Caco-2 (cell line): ENCODE results near the gene DPF3. TPM values are rescaled to one million over a fixed set of nuclear protein-coding genes. Genes with fewer than 3 reads are reported as not detected.

Experiments used
- BruUV-seq: library from RNA; stranded (reverse); fragments of 400-500 nt; replicated peaks from 2 replicates; lab custom pipeline; 2021; lab: Mats Ljungman, UMichigan
- CTCF ChIA-PET: fragments of 300-600 bp; sonication (Branson Sonifier 250); formaldehyde crosslinking; loops from one replicate; lab custom pipeline; 2022; ENCODE audit warnings: antibody characterized with exemption; lab: Charles Lee
- POLR2A ChIA-PET: fragments of 300-600 bp; sonication (Branson Sonifier 250); formaldehyde crosslinking; loops from one replicate; lab custom pipeline; 2022; ENCODE audit warnings: antibody characterized with exemption; lab: Charles Lee
- DNase-seq, 2 experiments: peaks; one replicate each; pipeline versions ENCODE4 v3.0.0 to v3.0.0-alpha.2; 2020 to 2022
- H3K27me3 ChIP-seq: replicated peaks from 2 replicates; pipeline ENCODE4 v1.6.0; 2011; ENCODE audit warnings: low read length; ENCODE audit not compliant: control insufficient read depth, insufficient read depth
- H3K36me3 ChIP-seq: 2 replicates; pipeline ENCODE4 v1.5.1; 2011; ENCODE audit warnings: low read length; ENCODE audit not compliant: control insufficient read depth, insufficient read depth
- H3K4me1 ChIP-seq: fragments of 250-450 bp; sonication (Bioruptor Pico); 2 replicates; pipeline ENCODE4 v1.5.1; 2020; ENCODE audit warnings: mild to moderate bottlenecking
- H3K4me3 ChIP-seq: 2 replicates; pipeline ENCODE4 v1.5.1; 2011; ENCODE audit warnings: low read depth, mild to moderate bottlenecking, control low read depth, low read length
- H3K9me3 ChIP-seq: fragments of 250-450 bp; sonication (Bioruptor Pico); 2 replicates; pipeline ENCODE4 v1.5.1; 2020; ENCODE audit warnings: mild to moderate bottlenecking, moderate library complexity
- H3K27ac Mint-ChIP-seq: one replicate; pipeline ENCODE4 v1.8.0; 2022; ENCODE audit warnings: mixed read lengths; ENCODE audit not compliant: unreplicated experiment
- H3K27me3 Mint-ChIP-seq: one replicate; pipeline ENCODE4 v1.8.0; 2022; ENCODE audit warnings: mixed read lengths; ENCODE audit not compliant: insufficient read depth, unreplicated experiment
- H3K36me3 Mint-ChIP-seq: one replicate; pipeline ENCODE4 v1.8.0; 2022; ENCODE audit warnings: mild to moderate bottlenecking, mixed read lengths; ENCODE audit not compliant: insufficient read depth, unreplicated experiment
- H3K4me1 Mint-ChIP-seq: one replicate; pipeline ENCODE4 v1.8.0; 2022; ENCODE audit warnings: low read depth, mixed read lengths; ENCODE audit not compliant: unreplicated experiment
- H3K4me3 Mint-ChIP-seq: one replicate; pipeline ENCODE4 v1.8.0; 2022; ENCODE audit warnings: mild to moderate bottlenecking, moderate library complexity, mixed read lengths; ENCODE audit not compliant: unreplicated experiment
- H3K9me3 Mint-ChIP-seq: one replicate; pipeline ENCODE4 v1.8.0; 2022; ENCODE audit warnings: mixed read lengths; ENCODE audit not compliant: unreplicated experiment
- intact Hi-C: fragments of 100-400 bp; cut with micrococcal nuclease; formaldehyde crosslinking; loops from one replicate; pipeline ENCODE4 v1.10.0; 2022; ENCODE audit not compliant: unreplicated experiment
- total RNA-seq: library from RNA; stranded (reverse); gene quantifications from 2 replicates; pipeline ENCODE4 v1.2.3, GENCODE V29; 2022
- TF ChIP-seq, protein P1 (sequence below), 2 experiments: fragments of 200-600 bp in 1 of 2; IDR thresholded peaks; 1 replicate in 1 of 2; 2 replicates in 1 of 2; pipeline versions ENCODE4 v1.5.1 to v1.8.0; 2011 to 2022; ENCODE audit warnings: antibody characterized with exemption in 1 of 2, control low read depth in 1 of 2, inconsistent platforms in 1 of 2, low read depth in 1 of 2, low read length in 1 of 2, mild to moderate bottlenecking in 1 of 2, moderate library complexity in 1 of 2; ENCODE audit not compliant: insufficient read depth in 1 of 2, severe bottlenecking in 1 of 2, unreplicated experiment in 1 of 2

Gene DPF3
- total RNA-seq, 1 experiment from 2014 or later = not detected

DNA sequence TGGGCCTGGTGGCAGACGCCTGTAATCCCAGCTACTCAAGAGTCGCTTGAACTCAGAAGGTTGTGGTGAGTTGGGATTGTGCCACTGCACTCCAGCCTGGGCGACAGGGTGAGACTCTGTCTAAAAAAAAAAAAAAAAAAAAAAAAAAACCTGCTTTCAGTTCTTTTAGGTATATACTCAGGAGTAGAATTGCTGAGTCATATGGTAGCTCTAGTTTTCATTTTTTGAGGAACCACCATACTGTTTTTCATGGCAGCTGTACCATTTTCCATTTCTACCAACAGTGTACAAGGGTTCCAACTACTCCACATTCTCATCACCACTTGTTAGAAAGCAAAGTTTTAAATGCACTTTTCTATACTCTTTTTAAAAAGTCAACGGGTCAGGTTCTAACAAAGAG, 119.8 kb downstream of the DPF3 start:
- H3K4me3 Mint-ChIP-seq = no peak overlapping the region
- no peak overlapping the region for H3K4me3 ChIP-seq
- BruUV-seq = no TSS peak
- CTCF ChIA-PET = no interaction called here
- TF ChIP-seq, protein P1, sequence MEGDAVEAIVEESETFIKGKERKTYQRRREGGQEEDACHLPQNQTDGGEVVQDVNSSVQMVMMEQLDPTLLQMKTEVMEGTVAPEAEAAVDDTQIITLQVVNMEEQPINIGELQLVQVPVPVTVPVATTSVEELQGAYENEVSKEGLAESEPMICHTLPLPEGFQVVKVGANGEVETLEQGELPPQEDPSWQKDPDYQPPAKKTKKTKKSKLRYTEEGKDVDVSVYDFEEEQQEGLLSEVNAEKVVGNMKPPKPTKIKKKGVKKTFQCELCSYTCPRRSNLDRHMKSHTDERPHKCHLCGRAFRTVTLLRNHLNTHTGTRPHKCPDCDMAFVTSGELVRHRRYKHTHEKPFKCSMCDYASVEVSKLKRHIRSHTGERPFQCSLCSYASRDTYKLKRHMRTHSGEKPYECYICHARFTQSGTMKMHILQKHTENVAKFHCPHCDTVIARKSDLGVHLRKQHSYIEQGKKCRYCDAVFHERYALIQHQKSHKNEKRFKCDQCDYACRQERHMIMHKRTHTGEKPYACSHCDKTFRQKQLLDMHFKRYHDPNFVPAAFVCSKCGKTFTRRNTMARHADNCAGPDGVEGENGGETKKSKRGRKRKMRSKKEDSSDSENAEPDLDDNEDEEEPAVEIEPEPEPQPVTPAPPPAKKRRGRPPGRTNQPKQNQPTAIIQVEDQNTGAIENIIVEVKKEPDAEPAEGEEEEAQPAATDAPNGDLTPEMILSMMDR (IDR thresholded peaks at IDR 0.05; ENCODE audit: insufficient read depth in 1 of 2, low read depth in 1 of 2, low read length in 1 of 2, severe bottlenecking in 1 of 2, unreplicated experiment in 1 of 2) = no peak
- no peaks in the 10 kb centered on the region for H3K27me3 ChIP-seq
- no peak overlapping the region for H3K27ac Mint-ChIP-seq
- H3K4me1 Mint-ChIP-seq = peaks cover 26% of the 10 kb centered on the region
- no peak for DNase-seq
- H3K9me3 ChIP-seq = peaks cover 13% of the 10 kb centered on the region
- intact Hi-C loops = no loop called here
- no peaks in the 10 kb centered on the region for H3K27me3 Mint-ChIP-seq
- POLR2A ChIA-PET = interaction anchor here (0.6 kb wide), 1 partner anchor 362 kb away, joined by 3 read pairs; no protein-coding TSS in a partner anchor
- no peaks in the 10 kb centered on the region for H3K36me3 Mint-ChIP-seq
- peaks cover 21% of the 10 kb centered on the region for H3K4me1 ChIP-seq
- H3K9me3 Mint-ChIP-seq = peaks cover 13% of the 10 kb centered on the region
- no peaks in the 10 kb centered on the region for H3K36me3 ChIP-seq

GRCh38 chr14:72771561-72771960, 122.3 kb downstream of the DPF3 start:
- H3K9me3 ChIP-seq = 0 out of 2 replicates have a peak, but pooled peaks cover 3% of the 10 kb centered on the region
- H3K4me1 Mint-ChIP-seq = peaks cover 15% of the 10 kb centered on the region
- peaks cover 9% of the 10 kb centered on the region for H3K4me1 ChIP-seq
- POLR2A ChIA-PET = no interaction called here
- no peak overlapping the region for H3K4me3 ChIP-seq
- TF ChIP-seq, protein P1 (IDR thresholded peaks at IDR 0.05; ENCODE audit: insufficient read depth in 1 of 2, low read depth in 1 of 2, low read length in 1 of 2, severe bottlenecking in 1 of 2, unreplicated experiment in 1 of 2) = no peak
- H3K36me3 ChIP-seq = no peaks in the 10 kb centered on the region
- peaks cover 24% of the 10 kb centered on the region for H3K9me3 Mint-ChIP-seq
- H3K27ac Mint-ChIP-seq = no peak overlapping the region
- CTCF ChIA-PET = no interaction called here
- no peak overlapping the region for H3K4me3 Mint-ChIP-seq
- no peaks in the 10 kb centered on the region for H3K27me3 Mint-ChIP-seq
- intact Hi-C loops = no loop called here
- no TSS peak for BruUV-seq
- no peak for DNase-seq
- no peaks in the 10 kb centered on the region for H3K27me3 ChIP-seq
- no peaks in the 10 kb centered on the region for H3K36me3 Mint-ChIP-seq

- Histone ChIP-seq H3K9me3 (peaks cover 4% of the 10 kb centered on the region; the same call in 1 of the 2 replicates), H3K4me3 (no peak overlapping the region), H3K27me3 (no peaks in the 10 kb centered on the region), H3K4me1 (no peaks in the 10 kb centered on the region), H3K36me3 (no peaks in the 10 kb centered on the region)
- Mint-ChIP-seq H3K27me3 (no peaks in the 10 kb centered on the region), H3K9me3 (peaks cover 24% of the 10 kb centered on the region), H3K27ac (no peak overlapping the region), H3K4me1 (no peaks in the 10 kb centered on the region), H3K4me3 (no peak overlapping the region), H3K36me3 (no peaks in the 10 kb centered on the region)
- POLR2A ChIA-PET = no interaction called here
- CTCF ChIA-PET = no interaction called here
- TF ChIP-seq, protein P1 (IDR thresholded peaks at IDR 0.05; ENCODE audit: insufficient read depth in 1 of 2, low read depth in 1 of 2, low read length in 1 of 2, severe bottlenecking in 1 of 2, unreplicated experiment in 1 of 2) = no peak
- no TSS peak for BruUV-seq
- intact Hi-C loops = no loop called here
- no peak for DNase-seq
These were observed 127.6 kb downstream of the DPF3 start for GRCh38 chr14:72766296-72766695.
